Measurements from ENCODE around the gene FER. TPM values are rescaled to one million over a fixed set of nuclear protein-coding genes. Genes with fewer than 3 reads are reported as not detected.

The FER gene
- polyA plus RNA-seq, 1 donor from 2014 or later: 8.5 TPM

- Histone ChIP-seq H3K9ac (ENCODE audit: low read length) (no peak overlapping the region), H2AFZ (ENCODE audit: low read depth, low read length) (no peak overlapping the region), H3K4me2 (ENCODE audit: low read length) (no peak overlapping the region), H3K36me3 (ENCODE audit: insufficient read depth, low read length) (no peaks in the 10 kb centered on the region), H3F3A (ENCODE audit: insufficient read depth, low read length, poor library complexity, severe bottlenecking) (no peaks in the 10 kb centered on the region), H3K27me3 (ENCODE audit: insufficient read depth, low read depth, low read length) (no peaks in the 10 kb centered on the region), H3K9me3 (ENCODE audit: low read length) (no peaks in the 10 kb centered on the region), H3K27ac (ENCODE audit: low read length) (no peak overlapping the region), H4K20me1 (ENCODE audit: insufficient read depth) (no peaks in the 10 kb centered on the region), H3K4me3 (ENCODE audit: low read length) (no peak overlapping the region), H3K79me2 (replicated peaks; ENCODE audit: insufficient read depth, low read length) (no peaks in the 10 kb centered on the region), H3K9me2 (ENCODE audit: insufficient read depth, low read length) (no peaks in the 10 kb centered on the region)
- TF ChIP-seq SMC3 (conservative IDR thresholded peaks at IDR 0.05; ENCODE audit: poor library complexity): no peak
- TF ChIP-seq REST (IDR thresholded peaks at IDR 0.05; ENCODE audit: borderline replicate concordance): no peak
- no peak for TF ChIP-seq RAD21 (conservative IDR thresholded peaks at IDR 0.05)
- TF ChIP-seq EZH2 (IDR thresholded peaks at IDR 0.05; ENCODE audit: borderline replicate concordance, insufficient read depth, low read length, poor library complexity, severe bottlenecking): no peak
- no peak for TF ChIP-seq EP300 (conservative IDR thresholded peaks at IDR 0.05; ENCODE audit: poor library complexity, severe bottlenecking)
- no peak for TF ChIP-seq CTCF (IDR thresholded peaks at IDR 0.05; ENCODE audit: poor library complexity, severe bottlenecking)
- no peak for TF ChIP-seq TAF1 (IDR thresholded peaks at IDR 0.05; ENCODE audit: low read depth)
- TF ChIP-seq POLR2AphosphoS5 (IDR thresholded peaks at IDR 0.05): no peak
- TF ChIP-seq MXI1 (conservative IDR thresholded peaks at IDR 0.05; ENCODE audit: poor library complexity, severe bottlenecking): no peak
Measured at GRCh38 chr5:109196823-109197160, 449.1 kb downstream of the FER start.

GRCh38 chr5:109199289-109199688 lies 451.6 kb downstream of the FER start:
- Histone ChIP-seq H3K4me3 (ENCODE audit: low read length) (no peak overlapping the region), H3K36me3 (ENCODE audit: insufficient read depth, low read length) (no peaks in the 10 kb centered on the region), H3K9me2 (ENCODE audit: insufficient read depth, low read length) (no peaks in the 10 kb centered on the region), H3F3A (ENCODE audit: insufficient read depth, low read length, poor library complexity, severe bottlenecking) (no peaks in the 10 kb centered on the region), H3K79me2 (replicated peaks; ENCODE audit: insufficient read depth, low read length) (no peaks in the 10 kb centered on the region), H3K4me2 (ENCODE audit: low read length) (no peak overlapping the region), H3K9me3 (ENCODE audit: low read length) (no peaks in the 10 kb centered on the region), H3K27me3 (ENCODE audit: insufficient read depth, low read depth, low read length) (no peaks in the 10 kb centered on the region), H4K20me1 (ENCODE audit: insufficient read depth) (no peaks in the 10 kb centered on the region), H2AFZ (ENCODE audit: low read depth, low read length) (no peak overlapping the region), H3K27ac (ENCODE audit: low read length) (no peak overlapping the region), H3K9ac (ENCODE audit: low read length) (no peak overlapping the region)
- TF ChIP-seq POLR2AphosphoS5 (IDR thresholded peaks at IDR 0.05): no peak
- peak; percentile 26 for TF ChIP-seq EP300 (conservative IDR thresholded peaks at IDR 0.05; ENCODE audit: poor library complexity, severe bottlenecking)
